ENCODE measurements around the gene HMGA1.
A peak's percentile ranks its signal among the peaks of the same experiment; 100 is the strongest.

HMGA1 gene

DNA sequence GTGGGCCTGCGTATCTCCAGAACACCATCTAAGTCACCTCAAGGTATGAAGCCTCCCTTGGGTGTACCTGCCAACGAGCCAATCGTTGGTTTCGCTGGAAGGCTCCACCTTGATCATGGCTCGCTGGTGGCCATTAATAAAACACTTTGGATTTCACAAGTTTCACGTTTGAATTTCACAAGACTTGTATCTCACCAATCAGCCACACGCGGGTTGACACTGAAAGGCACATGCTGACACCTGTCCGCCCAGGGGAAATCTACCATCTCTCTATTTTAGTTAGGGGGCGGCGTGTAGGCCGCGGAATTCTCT is 586 bp upstream of the HMGA1 start:
- TF ChIP-seq CTCF (conservative IDR thresholded peaks at IDR 0.05; ENCODE audit: low read depth, low read length) = no peak
- peak overlapping the region; percentile 71 for H3K4me3 ChIP-seq (ENCODE audit: low read depth, low read length)
- peak; percentile 45 for DNase-seq (ENCODE audit: low read depth)

- H3K4me3 ChIP-seq (ENCODE audit: low read depth, low read length) = peak overlapping the region; percentile 71
- DNase-seq (ENCODE audit: low read depth) = no peak
- TF ChIP-seq CTCF (conservative IDR thresholded peaks at IDR 0.05; ENCODE audit: low read depth, low read length) = no peak
These were observed 646 bp downstream of the HMGA1 start for GRCh38 chr6:34237316-34237721.

GRCh38 chr6:34237722-34238584 is 1.3 kb downstream of the HMGA1 start:
- peak overlapping the region; percentile 71 for H3K4me3 ChIP-seq (ENCODE audit: low read depth, low read length)
- no peak for TF ChIP-seq CTCF (conservative IDR thresholded peaks at IDR 0.05; ENCODE audit: low read depth, low read length)
- peak; percentile 31 for DNase-seq (ENCODE audit: low read depth)

GRCh38 chr6:34238585-34239499 is 2.2 kb downstream of the HMGA1 start:
- peak overlapping the region; percentile 71 for H3K4me3 ChIP-seq (ENCODE audit: low read depth, low read length)
- no peak for TF ChIP-seq CTCF (conservative IDR thresholded peaks at IDR 0.05; ENCODE audit: low read depth, low read length)
- DNase-seq (ENCODE audit: low read depth) = no peak

DNA sequence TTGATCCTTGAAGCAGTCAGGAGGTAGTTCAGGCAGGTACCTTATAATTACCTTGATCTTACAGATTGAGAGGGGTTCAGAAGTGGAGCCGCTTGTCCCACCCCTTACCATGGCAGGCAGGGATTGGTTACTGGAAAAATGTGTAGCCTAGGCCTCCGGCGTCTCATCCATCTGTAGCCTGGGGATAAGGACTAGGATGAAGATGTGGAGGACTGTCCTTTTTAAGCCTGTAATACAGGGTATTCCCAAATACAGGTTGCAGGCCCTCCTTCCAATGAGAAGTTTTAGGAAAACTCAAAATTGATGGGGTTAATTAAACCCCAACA is 2.8 kb downstream of the HMGA1 start:
- no peak for DNase-seq (ENCODE audit: low read depth)
- TF ChIP-seq CTCF (conservative IDR thresholded peaks at IDR 0.05; ENCODE audit: low read depth, low read length) = no peak
- H3K4me3 ChIP-seq (ENCODE audit: low read depth, low read length) = no peak overlapping the region

DNA sequence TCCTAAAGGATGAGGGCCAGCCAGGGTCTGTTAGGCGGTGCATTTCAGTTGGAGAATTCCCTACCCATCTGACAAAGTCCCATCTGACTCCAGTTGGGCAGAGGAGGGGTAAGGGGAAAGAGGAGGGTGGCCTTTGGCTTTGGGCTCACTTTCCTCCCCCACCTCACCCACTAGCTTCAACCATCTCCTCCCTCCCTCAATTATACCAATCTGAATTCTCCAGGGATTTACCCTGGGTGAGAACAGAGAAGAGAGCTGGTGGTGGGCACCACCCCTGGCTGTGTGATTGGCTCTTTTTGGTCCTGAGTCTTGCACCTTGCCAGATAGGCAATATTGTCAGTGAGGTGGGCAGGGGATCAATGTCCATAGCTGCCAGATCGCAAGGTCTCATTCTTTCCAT is 3.2 kb downstream of the HMGA1 start:
- no peak overlapping the region for H3K4me3 ChIP-seq (ENCODE audit: low read depth, low read length)
- DNase-seq (ENCODE audit: low read depth) = no peak
- no peak for TF ChIP-seq CTCF (conservative IDR thresholded peaks at IDR 0.05; ENCODE audit: low read depth, low read length)
